Fibroblast of lung (primary cell): Measurements from ENCODE around the gene VPS33B. TPM values are rescaled to one million over a fixed set of nuclear protein-coding genes. Genes with fewer than 3 reads are reported as not detected.

Experiments used
- DNase-seq, 2 donors: peaks; one replicate each; pipeline versions ENCODE4 v3.0.0 to v3.0.0-alpha.2; 2010; ENCODE audit warnings: low read depth in 2 of 2
- H2AFZ ChIP-seq: 2 replicates; pipeline ENCODE4 v1.5.1; 2012; ENCODE audit warnings: low read length, control low read depth, inconsistent platforms
- H3K27ac ChIP-seq: 2 replicates; pipeline ENCODE4 v1.5.1; 2011; ENCODE audit warnings: low read length, control low read depth; ENCODE audit not compliant: insufficient read depth
- H3K27me3 ChIP-seq: 2 replicates; pipeline ENCODE4 v1.5.1; 2011; ENCODE audit warnings: mild to moderate bottlenecking, low read length; ENCODE audit not compliant: control insufficient read depth, insufficient read depth
- H3K36me3 ChIP-seq: 2 replicates; pipeline ENCODE4 v1.5.1; 2011; ENCODE audit warnings: low read length; ENCODE audit not compliant: control insufficient read depth, insufficient read depth
- H3K4me1 ChIP-seq: 2 replicates; pipeline ENCODE4 v1.5.1; 2011; ENCODE audit warnings: low read length; ENCODE audit not compliant: control insufficient read depth, insufficient read depth; ENCODE audit errors: extremely low read depth
- H3K4me2 ChIP-seq: 2 replicates; pipeline ENCODE4 v1.5.1; 2011; ENCODE audit warnings: low read length, control low read depth; ENCODE audit not compliant: insufficient read depth; ENCODE audit errors: extremely low read depth
- H3K4me3 ChIP-seq, 4 experiments: fragments of 200-600 bp in 1 of 4; sonication (generic) in 1 of 4; replicated peaks in 1 of 4; 2 replicates each; pipeline ENCODE4 v1.5.1; 2011 to 2016; ENCODE audit warnings: low read length in 4 of 4, low read depth in 3 of 4, mild to moderate bottlenecking in 3 of 4, control low read depth in 2 of 4, inconsistent platforms in 1 of 4, mixed read lengths in 1 of 4; ENCODE audit not compliant: insufficient read depth in 1 of 4; ENCODE audit errors: control extremely low read depth in 1 of 4
- H3K79me2 ChIP-seq: 2 replicates; pipeline ENCODE4 v1.5.1; 2012; ENCODE audit warnings: mild to moderate bottlenecking, low read length, inconsistent platforms; ENCODE audit not compliant: control insufficient read depth, insufficient read depth
- H3K9ac ChIP-seq: 2 replicates; pipeline ENCODE4 v1.5.1; 2011; ENCODE audit warnings: mild to moderate bottlenecking, low read length, control low read depth; ENCODE audit not compliant: insufficient read depth
- H3K9me3 ChIP-seq: 2 replicates; pipeline ENCODE4 v1.5.1; 2012; ENCODE audit warnings: low read depth, low read length; ENCODE audit not compliant: control insufficient read depth, insufficient read depth
- H4K20me1 ChIP-seq: 2 replicates; pipeline ENCODE4 v1.5.1; 2011; ENCODE audit warnings: low read length; ENCODE audit not compliant: control insufficient read depth, insufficient read depth; ENCODE audit errors: extremely low read depth
- EZH2 ChIP-seq: IDR thresholded peaks from 2 replicates; pipeline ENCODE4 v1.5.1; 2012; ENCODE audit warnings: low read length, control low read depth, mild to moderate bottlenecking; ENCODE audit errors: missing control alignments
- polyA plus RNA-seq, 2 donors: library from polyadenylated mRNA; depleted of rRNA in 1 of 2; stranded (reverse) in 1 of 2; unstranded in 1 of 2; fragments of >200 nt; gene quantifications; 2 replicates each; pipeline ENCODE4 v1.2.1, GENCODE V29; 2011 to 2012; ENCODE audit warnings: missing spikeins in 1 of 2
- total RNA-seq: library from RNA; depleted of rRNA; stranded (reverse); fragments of >200 nt; gene quantifications from 2 replicates; pipeline ENCODE4 v1.2.1, GENCODE V29; 2014
- TF ChIP-seq, protein P1 (sequence below), 2 donors: IDR thresholded peaks in 1 of 2; conservative IDR thresholded peaks in 1 of 2; 1 replicate in 1 of 2; 2 replicates in 1 of 2; pipeline ENCODE4 v1.5.1; 2011 to 2012; ENCODE audit warnings: low read length in 2 of 2, control low read depth in 1 of 2, inconsistent platforms in 1 of 2, low read depth in 1 of 2, mild to moderate bottlenecking in 1 of 2

The VPS33B gene
- total and polyA plus RNA-seq, 2 donors (not counting 1 experiment from before 2014, with no cell fraction given): 11.2 TPM

DNA sequence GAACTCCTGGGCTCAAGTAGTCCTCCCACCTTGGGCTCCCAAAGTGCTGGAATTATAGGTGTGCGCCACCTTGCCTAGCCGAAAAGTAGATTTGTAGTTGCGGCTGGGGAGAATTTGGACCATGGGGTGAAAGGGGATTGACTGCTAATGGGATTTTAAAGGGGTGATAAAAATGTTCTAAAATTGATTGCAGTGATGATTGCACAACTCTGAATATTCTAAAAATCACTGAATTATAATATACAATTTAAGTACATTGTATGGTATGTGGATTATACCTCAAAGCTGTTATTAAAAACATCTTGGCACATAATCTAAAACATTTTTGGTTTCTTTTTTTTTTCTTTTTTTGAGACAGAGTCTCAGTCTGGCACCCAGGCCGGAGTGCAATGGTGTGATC is 31.9 kb downstream of the VPS33B start:
- Histone ChIP-seq H3K4me3 (no peak overlapping the region), H2AFZ (no peak overlapping the region), H3K79me2 (peaks cover 87% of the 10 kb centered on the region), H3K4me2 (no peak overlapping the region), H3K4me1 (no peaks in the 10 kb centered on the region), H3K9me3 (no peaks in the 10 kb centered on the region), H4K20me1 (no peaks in the 10 kb centered on the region), H3K27me3 (no peaks in the 10 kb centered on the region), H3K27ac (no peak overlapping the region), H3K36me3 (no peaks in the 10 kb centered on the region), H3K9ac (no peak overlapping the region)
- TF ChIP-seq, protein P1, sequence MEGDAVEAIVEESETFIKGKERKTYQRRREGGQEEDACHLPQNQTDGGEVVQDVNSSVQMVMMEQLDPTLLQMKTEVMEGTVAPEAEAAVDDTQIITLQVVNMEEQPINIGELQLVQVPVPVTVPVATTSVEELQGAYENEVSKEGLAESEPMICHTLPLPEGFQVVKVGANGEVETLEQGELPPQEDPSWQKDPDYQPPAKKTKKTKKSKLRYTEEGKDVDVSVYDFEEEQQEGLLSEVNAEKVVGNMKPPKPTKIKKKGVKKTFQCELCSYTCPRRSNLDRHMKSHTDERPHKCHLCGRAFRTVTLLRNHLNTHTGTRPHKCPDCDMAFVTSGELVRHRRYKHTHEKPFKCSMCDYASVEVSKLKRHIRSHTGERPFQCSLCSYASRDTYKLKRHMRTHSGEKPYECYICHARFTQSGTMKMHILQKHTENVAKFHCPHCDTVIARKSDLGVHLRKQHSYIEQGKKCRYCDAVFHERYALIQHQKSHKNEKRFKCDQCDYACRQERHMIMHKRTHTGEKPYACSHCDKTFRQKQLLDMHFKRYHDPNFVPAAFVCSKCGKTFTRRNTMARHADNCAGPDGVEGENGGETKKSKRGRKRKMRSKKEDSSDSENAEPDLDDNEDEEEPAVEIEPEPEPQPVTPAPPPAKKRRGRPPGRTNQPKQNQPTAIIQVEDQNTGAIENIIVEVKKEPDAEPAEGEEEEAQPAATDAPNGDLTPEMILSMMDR (conservative IDR thresholded peaks at IDR 0.05 in 1 of 2, IDR thresholded peaks at IDR 0.05 in 1 of 2; ENCODE audit: low read depth in 1 of 2, low read length in 2 of 2): no peak
- no peak for TF ChIP-seq EZH2
- DNase-seq: no peak

DNA sequence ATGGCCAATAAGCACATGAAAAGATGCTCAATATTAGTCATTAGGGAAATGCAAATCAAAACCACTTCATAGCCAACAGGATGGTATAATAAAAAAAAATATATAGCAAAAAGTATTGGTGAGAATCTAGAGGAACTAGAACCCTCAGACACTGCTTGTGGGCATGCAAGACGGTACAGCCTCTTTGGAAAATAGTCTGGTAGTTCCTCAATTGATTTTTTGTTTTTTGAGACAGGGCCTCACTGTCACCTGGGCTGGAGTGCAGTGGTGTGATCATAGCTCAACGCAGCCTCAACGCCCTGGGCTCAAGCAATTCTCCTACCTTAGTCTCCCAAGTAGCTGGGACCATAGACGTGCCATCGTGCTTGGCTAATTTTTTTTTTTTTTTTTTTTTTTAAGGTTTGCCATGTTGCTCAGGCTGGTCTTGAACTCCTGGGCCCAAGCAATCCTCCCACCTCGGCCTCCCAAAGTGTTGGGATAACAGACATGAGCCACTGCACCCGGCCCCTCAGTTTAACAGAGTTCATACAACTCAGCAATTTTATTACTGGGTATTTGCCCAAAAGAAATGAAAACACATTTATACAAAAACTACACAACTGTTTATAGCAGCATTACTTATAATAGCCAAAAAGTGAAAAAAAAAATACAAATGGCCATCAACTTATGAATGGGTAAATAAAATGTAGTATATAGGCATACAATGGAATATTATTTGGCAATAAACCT is 33.2 kb downstream of the VPS33B start:
- H2AFZ ChIP-seq: no peak overlapping the region
- H3K4me2 ChIP-seq: no peak overlapping the region
- H3K9me3 ChIP-seq: no peaks in the 10 kb centered on the region

DNA sequence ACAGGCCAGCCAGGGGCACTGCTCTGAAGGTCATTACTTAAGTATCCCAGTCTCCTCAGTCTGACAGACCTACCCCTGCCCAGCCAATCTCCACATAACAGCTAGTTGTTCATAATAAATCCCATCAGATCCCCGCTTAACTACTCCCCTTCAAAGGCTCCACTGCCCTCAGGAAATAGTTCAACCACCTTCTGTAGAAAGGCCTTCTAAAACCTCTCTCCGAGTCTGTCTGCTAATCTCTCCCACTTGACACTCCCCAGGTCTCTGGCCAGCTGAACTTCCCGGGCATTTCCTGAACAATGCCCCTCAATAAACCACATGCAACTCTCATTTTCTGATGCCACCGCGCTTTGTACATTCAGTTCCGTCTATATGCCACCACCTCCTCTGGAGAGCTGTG is 34.1 kb downstream of the VPS33B start:
- DNase-seq: peak in 1 of 2 donors; percentile 12
- Histone ChIP-seq H3K36me3 (peaks cover 3% of the 10 kb centered on the region), H3K4me2 (peak overlapping the region; percentile 32), H3K4me1 (no peaks in the 10 kb centered on the region), H3K27me3 (no peaks in the 10 kb centered on the region), H3K9me3 (no peaks in the 10 kb centered on the region), H3K79me2 (peaks cover 97% of the 10 kb centered on the region), H2AFZ (peak overlapping the region; percentile 37), H4K20me1 (no peaks in the 10 kb centered on the region), H3K9ac (no peak overlapping the region), H3K27ac (no peak overlapping the region), H3K4me3 (no peak overlapping the region)
- TF ChIP-seq, protein P1 (conservative IDR thresholded peaks at IDR 0.05 in 1 of 2, IDR thresholded peaks at IDR 0.05 in 1 of 2; ENCODE audit: low read depth in 1 of 2, low read length in 2 of 2): no peak
- TF ChIP-seq EZH2: no peak

More for the DNA sequence above, 33.2 kb downstream of the VPS33B start:
- H3K27ac ChIP-seq: no peak overlapping the region
- no peak overlapping the region for H3K4me3 ChIP-seq
- H3K36me3 ChIP-seq: peaks cover 2% of the 10 kb centered on the region
- TF ChIP-seq, protein P1 (conservative IDR thresholded peaks at IDR 0.05 in 1 of 2, IDR thresholded peaks at IDR 0.05 in 1 of 2; ENCODE audit: low read depth in 1 of 2, low read length in 2 of 2): no peak
- TF ChIP-seq EZH2: no peak
- no peak overlapping the region for H3K9ac ChIP-seq
- no peaks in the 10 kb centered on the region for H4K20me1 ChIP-seq
- no peak for DNase-seq
- H3K79me2 ChIP-seq: peaks cover 98% of the 10 kb centered on the region
- H3K4me1 ChIP-seq: no peaks in the 10 kb centered on the region
- H3K27me3 ChIP-seq: no peaks in the 10 kb centered on the region
